SK-N-MC (cell line): Measurements from ENCODE around the gene CNTNAP3.
"Not testable (repeated sequence)": the region's sequence is repeated elsewhere in the genome, so short reads cannot be mapped to it uniquely, and the experiment has no call there.

Experiments
- EZH2 ChIP-seq: fragments of 200-600 bp; sonication (generic); IDR thresholded peaks from one replicate; pipeline ENCODE4 v1.6.1; 2017; ENCODE audit warnings: antibody characterized with exemption
- POLR2AphosphoS5 ChIP-seq: IDR thresholded peaks from 2 replicates; pipeline ENCODE4 v1.6.1; 2012; ENCODE audit warnings: mild to moderate bottlenecking, low read depth, low read length, borderline replicate concordance

GRCh38 chr9:39080081-39080480, 207.9 kb downstream of the CNTNAP3 start:
- not testable (repeated sequence) for TF ChIP-seq POLR2AphosphoS5, EZH2
